HFF-Myc (cell line): Measurements from ENCODE around the gene IL27RA.
A peak's percentile ranks its signal among the peaks of the same experiment; 100 is the strongest.

ENCODE experiments used
- DNase-seq: peaks from one replicate; pipeline ENCODE4 v3.0.0-alpha.2; 2011; ENCODE audit warnings: low read depth; ENCODE audit errors: extremely low read depth
- H3K4me3 ChIP-seq: replicated peaks from 2 replicates; pipeline ENCODE4 v1.5.1; 2011; ENCODE audit warnings: low read depth, mild to moderate bottlenecking, control low read depth, low read length
- TF ChIP-seq, protein P1 (sequence below): IDR thresholded peaks from 2 replicates; pipeline ENCODE4 v1.5.1; 2012; ENCODE audit warnings: mild to moderate bottlenecking, low read depth, low read length, control low read depth; ENCODE audit errors: missing control alignments

IL27RA gene

DNA sequence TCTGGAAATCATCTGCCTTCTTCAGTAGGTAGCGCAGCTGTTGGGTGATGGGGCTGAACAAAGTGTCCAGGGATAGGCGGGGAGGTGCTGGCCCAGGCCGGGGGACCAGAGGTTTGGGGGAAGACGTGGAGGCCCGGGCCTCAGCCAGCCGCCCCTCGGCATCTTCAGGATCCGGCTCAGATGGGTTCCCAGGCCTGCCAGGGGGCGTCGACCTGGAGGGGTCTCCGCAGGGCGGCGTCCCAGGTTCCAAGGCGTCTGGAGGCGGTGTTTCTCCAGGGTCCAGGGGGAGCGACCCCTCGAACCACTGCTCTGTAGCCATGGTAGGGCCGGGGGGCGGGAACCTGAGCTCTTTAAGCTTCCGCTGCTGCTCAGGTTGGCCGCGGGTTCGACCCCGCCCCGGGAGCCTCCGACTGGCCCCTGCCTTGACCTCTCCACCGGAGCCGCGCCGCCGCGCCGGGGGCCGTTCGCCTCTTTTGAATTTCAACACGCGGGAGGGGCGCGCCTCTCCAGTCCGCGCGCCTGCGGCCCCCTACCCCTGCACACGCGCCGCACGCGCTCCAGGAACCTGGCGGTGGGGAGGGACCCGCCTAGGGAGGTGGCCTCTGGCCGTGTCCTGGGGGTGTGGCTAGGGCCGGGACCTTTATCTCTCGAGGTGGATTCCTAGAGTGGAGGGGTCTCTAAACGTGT lies 53.9 kb downstream of the IL27RA start, which contains the start of gene C19orf67:
TSS of gene C19orf67 (minus strand) at position 475 of the 687 bp plus-strand sequence. CDS start at position 319, 156 bp downstream.
- TF ChIP-seq, protein P1, sequence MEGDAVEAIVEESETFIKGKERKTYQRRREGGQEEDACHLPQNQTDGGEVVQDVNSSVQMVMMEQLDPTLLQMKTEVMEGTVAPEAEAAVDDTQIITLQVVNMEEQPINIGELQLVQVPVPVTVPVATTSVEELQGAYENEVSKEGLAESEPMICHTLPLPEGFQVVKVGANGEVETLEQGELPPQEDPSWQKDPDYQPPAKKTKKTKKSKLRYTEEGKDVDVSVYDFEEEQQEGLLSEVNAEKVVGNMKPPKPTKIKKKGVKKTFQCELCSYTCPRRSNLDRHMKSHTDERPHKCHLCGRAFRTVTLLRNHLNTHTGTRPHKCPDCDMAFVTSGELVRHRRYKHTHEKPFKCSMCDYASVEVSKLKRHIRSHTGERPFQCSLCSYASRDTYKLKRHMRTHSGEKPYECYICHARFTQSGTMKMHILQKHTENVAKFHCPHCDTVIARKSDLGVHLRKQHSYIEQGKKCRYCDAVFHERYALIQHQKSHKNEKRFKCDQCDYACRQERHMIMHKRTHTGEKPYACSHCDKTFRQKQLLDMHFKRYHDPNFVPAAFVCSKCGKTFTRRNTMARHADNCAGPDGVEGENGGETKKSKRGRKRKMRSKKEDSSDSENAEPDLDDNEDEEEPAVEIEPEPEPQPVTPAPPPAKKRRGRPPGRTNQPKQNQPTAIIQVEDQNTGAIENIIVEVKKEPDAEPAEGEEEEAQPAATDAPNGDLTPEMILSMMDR: no peak
- no peak for DNase-seq
- H3K4me3 ChIP-seq: no peak within 1 kb of the TSS

DNA sequence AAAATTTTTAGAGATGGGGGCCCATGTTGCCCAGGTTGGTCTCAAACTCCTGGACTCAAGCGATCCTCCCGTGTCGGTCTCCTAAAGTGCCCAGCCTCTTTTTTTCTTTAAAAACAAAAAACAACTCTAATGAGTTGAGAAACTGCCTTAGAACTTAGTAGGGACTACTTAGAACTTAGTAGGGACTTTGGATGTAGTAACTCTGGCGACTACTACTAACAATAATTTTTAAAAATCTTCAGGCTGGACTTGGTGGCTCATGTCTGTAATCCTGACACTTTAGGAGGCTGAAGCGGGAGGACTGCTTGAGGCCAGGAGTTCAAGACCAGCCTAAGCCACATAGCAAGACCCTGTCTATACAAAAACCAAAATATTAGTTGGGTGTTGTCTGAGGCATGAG lies 54.5 kb downstream of the IL27RA start:
- no peak for DNase-seq
- H3K4me3 ChIP-seq: no peak overlapping the region
- TF ChIP-seq, protein P1: no peak

DNA sequence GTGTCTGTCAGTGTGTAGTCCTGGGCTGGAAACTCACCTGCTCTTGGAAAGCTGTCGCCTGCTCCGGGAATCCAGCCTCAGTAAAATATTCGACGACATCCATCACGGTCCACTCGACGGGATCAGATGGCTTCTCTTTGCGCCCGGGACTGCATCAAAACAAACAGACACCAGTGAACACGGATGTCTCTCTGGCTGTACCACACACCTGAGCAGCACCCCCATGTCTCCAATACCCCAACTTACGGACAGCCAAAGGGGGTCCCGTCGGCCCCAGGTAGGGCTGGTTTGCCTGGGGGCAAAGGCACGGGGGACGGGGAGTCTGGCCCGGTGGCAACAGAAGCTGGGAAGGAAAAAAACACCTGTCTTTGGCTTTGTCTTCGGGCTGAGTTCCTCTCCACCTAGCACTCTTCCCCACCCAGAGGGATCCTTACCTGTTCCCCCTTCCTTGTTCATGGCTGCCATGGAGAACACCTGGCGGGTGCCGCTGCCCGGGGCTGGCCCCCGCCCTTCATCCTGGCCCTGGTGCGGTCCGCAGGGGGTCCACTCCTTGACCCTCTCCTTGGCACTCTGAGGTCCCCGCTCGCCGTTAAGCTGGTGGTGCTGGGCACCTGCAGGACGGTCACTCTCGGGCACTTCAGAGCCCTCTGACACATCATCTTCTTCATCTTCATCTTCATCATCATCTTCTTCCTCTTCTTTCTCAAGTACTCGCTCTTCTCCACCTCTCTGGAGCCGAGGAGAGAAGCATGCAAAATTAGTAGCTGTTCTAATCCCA lies 57.3 kb downstream of the IL27RA start:
- no peak for DNase-seq
- TF ChIP-seq, protein P1: no peak
- peak overlapping the region; percentile 47 for H3K4me3 ChIP-seq

DNA sequence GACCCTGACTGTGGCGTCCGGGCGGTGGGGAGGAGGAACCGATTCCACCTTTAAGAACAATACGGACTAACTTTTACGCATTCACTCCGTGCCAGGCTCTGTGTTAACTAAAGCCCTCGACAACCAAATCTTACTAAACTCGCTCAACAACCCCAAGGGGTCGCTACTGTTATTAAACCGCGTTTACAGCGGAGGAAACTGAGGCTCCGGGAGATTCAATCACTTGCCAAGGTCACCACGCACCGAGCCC lies 57.8 kb downstream of the IL27RA start:
- TF ChIP-seq, protein P1: peak; percentile 12
- DNase-seq: no peak
- H3K4me3 ChIP-seq: peak overlapping the region; percentile 47

DNA sequence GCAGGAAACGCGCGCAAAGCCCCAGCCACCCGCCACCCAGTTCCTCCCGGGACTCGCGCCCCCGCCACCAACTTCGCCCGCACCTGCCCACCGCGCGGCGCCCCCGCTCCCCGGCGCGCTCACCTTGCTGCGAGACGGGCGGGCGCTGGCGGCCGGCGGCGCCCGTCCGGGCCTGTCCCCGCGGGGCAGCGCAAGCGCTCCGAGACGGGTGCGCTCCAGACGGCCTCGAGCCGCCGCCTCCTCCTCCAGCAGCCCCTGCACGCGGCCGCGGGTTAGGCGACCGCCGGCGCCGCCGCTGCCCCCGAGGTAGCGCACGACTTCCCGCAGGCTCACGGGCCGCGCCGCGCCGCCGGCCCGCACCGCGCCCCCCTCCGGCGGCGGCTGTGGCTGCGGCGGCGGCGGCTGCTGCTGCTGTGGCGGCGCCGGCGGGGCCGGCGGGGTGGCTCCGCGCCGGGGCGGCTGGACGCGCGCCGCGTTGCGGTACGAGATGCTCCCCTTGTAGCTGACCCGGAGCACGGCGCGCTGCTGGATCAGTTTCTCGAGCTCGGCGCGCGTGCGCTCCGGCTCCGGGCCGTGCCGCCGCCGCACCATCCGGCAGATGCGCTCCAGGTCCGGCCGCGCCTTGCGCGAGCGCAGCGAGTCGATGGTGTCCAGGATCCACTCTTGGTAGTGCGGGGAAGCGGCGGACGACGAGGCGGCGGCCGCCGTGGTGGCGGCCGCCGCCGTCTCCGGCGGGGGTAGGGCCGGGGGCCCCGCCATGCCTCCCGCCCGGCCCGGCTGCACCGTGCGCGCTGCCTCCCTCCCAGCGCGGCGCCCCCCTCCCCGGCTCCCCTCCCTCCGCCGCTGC lies 58.3 kb downstream of the IL27RA start:
- TF ChIP-seq, protein P1: no peak
- DNase-seq: no peak

DNA sequence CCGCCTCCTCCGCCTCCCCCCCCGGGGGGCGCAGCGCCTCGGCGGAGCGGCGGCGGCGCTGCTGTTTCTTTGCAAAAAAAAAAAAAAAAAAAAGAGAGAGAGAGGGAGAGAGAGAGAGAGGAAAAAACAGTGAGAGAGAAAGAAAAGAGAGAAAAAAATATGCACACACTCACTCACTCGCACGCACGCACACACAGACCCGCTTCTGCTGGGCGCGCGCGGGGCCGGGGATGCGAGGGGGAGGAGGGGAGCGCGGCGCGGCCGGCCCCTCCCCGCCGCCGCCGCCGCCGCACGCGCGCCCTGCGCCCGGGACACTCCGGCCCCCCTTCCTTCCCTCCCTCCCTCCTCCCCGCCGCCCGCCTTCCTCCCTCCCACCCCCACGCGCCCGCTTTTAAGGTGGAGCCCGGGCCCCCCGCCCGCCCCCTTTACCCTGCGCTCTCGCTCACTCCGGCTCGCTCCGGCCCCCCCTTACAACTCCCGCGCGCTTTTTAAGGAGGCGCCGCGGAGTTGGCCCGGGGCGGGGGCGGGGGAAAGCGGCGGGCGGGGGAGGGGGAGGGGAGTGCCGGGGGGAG lies 59.0 kb downstream of the IL27RA start, which contains the start of gene SAMD1:
TSS of gene SAMD1 (minus strand) at position 243 of the 572 bp plus-strand sequence.
- DNase-seq: no peak
- H3K4me3 ChIP-seq: peak within 1 kb of the TSS; percentile 59
- TF ChIP-seq, protein P1: no peak

More for the DNA sequence above, 58.3 kb downstream of the IL27RA start:
- H3K4me3 ChIP-seq: peak overlapping the region; percentile 47
